ENCODE measurements around the gene ARL6IP5.

Gene ARL6IP5

DNA sequence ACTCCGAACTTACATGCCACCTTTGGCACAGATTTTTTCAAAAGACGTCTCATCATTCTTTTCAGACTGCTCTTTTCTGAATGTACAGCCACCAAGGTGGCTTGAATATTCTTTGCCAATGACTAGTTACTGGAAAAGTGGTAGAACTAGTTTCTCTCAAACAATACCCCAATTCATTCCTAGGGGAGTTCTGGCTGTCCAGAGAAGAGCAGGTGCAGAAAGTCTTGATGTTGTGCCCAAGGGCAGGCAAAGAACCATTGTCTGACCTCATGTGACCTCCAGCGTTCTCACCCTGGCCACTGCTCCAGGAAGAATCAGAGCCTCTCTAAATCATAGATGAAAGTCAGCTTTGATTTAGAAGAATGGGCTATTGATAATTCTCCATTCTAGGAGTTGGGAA, 32.2 kb downstream of the ARL6IP5 start:
- no peak for DNase-seq (ENCODE audit: low read depth)

DNA sequence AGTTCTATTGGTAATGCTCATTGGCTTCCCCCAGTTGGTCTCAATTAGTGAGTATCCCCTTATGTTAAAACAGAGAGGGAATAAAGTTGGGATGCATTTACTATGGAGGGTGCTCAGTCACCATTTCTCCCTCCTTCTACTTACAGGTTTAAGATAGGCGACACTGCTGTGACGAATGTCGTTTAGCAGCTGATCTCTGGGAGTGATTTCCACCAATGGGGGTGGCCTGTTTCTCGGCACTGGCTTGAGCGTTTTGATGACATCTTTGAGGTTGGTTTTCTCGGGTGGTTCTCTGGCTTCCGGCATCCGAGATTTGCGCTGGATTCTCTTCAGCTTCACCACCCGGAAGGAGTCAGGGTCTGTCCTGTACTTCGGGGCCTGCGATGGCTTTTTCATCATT, 33.8 kb downstream of the ARL6IP5 start:
- no peak for DNase-seq (ENCODE audit: low read depth)

- no peak for DNase-seq (ENCODE audit: low read depth)
Observed at GRCh38 chr3:69119138-69119537, 34.4 kb downstream of the ARL6IP5 start.

DNA sequence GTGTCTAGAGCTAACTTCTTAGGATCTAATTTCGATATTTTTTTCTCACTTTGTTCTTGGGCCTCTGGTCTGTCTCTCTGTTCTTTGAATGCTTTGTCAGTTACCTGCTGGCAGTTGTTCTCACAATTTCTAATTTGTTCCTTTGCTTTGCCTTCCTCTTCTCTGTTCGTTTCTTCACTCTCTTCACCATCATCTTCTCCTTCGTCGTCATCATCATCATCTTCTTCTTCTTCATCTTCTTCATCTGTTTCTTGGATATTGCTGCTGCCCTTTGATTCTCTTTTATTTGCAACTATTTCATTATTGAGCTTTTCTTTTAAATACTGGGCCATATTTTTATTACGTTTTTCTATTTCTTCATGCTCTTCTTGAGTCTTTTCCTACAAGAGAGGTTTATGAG, 34.9 kb downstream of the ARL6IP5 start:
- no peak for DNase-seq (ENCODE audit: low read depth)

DNA sequence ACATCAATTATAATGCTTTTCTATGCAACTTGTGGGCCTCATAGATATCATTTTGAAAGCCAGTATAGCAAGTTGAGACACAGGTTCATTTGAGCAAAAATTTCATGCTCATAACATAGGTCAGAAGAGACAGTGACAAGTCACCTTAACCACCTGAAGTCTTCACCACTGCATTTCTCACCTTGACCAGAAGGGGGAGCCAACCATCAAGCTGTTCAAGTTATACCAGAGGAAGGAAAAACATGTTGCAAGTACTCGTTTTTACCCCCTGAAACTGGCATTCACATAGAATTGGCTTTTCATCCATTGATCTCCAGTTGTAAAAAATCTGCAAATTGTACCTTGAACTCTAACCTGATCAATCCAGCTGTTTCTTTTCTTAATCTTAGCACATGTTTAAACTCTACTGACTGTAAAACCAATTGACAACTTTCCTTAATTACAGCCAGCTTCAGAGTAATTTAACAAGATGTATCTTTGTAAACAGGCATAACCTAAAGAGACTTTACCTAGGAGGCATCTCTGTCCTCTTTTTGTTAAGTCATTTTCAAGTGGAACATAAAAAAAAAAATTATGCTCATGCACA, 36.2 kb downstream of the ARL6IP5 start:
- peak; percentile 55 for DNase-seq (ENCODE audit: low read depth)

GRCh38 chr3:69121513-69121912, 36.8 kb downstream of the ARL6IP5 start:
- no peak for DNase-seq (ENCODE audit: low read depth)

DNA sequence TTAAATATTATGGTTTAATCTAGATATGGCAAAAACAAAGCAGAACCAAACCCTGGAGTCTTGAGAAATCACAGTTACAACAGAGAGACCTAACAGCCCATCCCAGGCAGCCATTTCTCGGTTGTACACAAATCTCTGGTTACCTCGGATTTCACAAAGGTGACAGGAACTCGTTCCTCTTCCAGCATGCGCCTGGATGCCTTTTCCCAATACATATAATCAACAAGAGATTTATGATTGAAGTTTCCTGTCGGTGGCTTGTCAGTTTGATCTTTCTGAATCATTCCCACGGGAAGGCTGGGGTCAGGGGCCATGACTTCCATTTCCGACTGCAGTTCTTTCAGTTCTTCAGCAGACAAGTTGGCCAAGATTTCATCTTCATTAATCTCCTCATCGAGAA, 37.2 kb downstream of the ARL6IP5 start:
- DNase-seq (ENCODE audit: low read depth), result no peak

- no peak for DNase-seq (ENCODE audit: low read depth)
Observed at GRCh38 chr3:69122403-69122802, 37.7 kb downstream of the ARL6IP5 start, which contains the start of gene LMOD3. TSS of gene LMOD3 (minus strand) at chr3:69122595. CDS start at chr3:69122386, 209 bp downstream.

DNA sequence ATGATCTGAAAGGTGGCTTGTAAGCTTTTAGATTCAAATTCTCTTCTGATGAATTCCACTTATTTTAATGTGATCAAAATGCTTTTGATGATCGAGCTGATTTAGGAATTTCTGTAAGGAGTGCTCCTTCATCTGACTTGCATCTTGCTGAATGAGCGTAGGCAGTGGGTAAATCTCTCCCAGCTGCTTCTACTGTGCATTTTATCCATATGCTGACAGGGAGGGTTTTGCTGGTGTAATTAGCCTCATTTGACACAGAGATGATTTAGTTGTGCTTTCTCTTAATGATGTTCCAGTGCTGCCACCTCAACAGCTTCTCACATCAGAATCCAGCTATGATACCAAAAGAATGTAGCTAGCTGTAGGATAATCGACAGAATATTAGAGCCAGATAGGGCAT, 41.5 kb downstream of the ARL6IP5 start:
- DNase-seq (ENCODE audit: low read depth), result no peak

GRCh38 chr3:69126999-69127398, 42.3 kb downstream of the ARL6IP5 start:
- DNase-seq (ENCODE audit: low read depth), result no peak

GRCh38 chr3:69128509-69128908, 43.8 kb downstream of the ARL6IP5 start:
- no peak for DNase-seq (ENCODE audit: low read depth)

- DNase-seq (ENCODE audit: low read depth), result peak; percentile 81
Observed at GRCh38 chr3:69129531-69129930, 44.8 kb downstream of the ARL6IP5 start.

DNA sequence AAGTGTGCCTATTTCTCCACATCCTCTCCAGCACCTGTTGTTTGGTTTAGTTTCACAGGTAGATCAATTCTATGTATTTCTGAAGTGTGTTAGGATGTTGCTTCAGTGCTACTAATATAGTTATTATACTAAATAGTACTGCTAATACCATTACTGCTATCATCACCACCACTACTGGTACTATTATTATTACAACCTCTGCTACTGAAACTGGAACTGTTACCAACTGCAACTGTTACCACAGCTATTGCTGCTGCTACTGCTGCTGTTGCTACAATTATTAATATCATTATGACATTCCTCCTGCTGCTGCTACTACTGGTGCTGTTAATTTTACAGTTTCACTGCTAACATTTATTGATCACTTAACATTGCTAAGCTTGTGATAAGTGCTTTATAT, 46.0 kb downstream of the ARL6IP5 start:
- no peak for DNase-seq (ENCODE audit: low read depth)

DNA sequence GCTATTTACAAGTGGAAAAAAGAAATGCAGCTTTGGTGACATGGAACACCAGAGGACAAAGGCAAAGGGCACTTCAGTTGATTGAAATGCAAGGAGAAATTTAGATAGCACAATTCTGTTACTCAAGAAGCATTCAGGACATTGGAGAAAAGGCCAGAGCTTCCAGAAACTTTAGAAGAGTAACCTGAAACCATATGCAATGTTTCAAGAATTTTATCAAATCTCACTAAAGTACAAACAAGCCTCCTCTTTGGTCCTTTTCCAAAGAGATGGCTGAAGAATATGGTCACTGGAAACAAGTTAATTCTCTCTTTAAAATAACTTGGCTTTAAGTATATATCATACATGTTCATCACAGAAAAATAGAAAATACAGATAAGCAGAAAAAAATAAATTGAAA, 52.3 kb downstream of the ARL6IP5 start:
- DNase-seq (ENCODE audit: low read depth), result no peak

- DNase-seq (ENCODE audit: low read depth), result no peak
Observed at GRCh38 chr3:69137412-69137811, 52.7 kb downstream of the ARL6IP5 start.

DNA sequence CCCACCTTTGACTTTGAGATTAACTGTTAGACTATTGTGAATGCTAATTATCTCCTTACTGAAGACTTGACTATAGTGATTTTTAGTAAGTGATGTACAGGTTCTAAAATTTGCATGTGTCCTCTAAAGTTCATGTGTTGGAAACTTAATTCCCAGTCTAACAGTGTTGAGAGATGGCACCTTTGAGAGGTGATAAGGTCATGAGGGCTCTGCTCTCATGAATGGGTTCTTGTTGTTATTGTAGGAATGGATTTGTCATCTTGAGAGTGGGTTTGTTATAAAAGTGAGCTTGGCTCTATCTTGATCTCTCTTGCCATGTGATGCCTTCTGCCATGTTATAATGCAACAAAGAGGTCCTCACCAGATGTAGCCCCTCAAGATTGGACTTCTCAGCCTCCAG, 56.6 kb downstream of the ARL6IP5 start:
- DNase-seq (ENCODE audit: low read depth), result no peak

- DNase-seq (ENCODE audit: low read depth), result peak; percentile 64
Observed at GRCh38 chr3:69142090-69142489, 57.4 kb downstream of the ARL6IP5 start.

DNA sequence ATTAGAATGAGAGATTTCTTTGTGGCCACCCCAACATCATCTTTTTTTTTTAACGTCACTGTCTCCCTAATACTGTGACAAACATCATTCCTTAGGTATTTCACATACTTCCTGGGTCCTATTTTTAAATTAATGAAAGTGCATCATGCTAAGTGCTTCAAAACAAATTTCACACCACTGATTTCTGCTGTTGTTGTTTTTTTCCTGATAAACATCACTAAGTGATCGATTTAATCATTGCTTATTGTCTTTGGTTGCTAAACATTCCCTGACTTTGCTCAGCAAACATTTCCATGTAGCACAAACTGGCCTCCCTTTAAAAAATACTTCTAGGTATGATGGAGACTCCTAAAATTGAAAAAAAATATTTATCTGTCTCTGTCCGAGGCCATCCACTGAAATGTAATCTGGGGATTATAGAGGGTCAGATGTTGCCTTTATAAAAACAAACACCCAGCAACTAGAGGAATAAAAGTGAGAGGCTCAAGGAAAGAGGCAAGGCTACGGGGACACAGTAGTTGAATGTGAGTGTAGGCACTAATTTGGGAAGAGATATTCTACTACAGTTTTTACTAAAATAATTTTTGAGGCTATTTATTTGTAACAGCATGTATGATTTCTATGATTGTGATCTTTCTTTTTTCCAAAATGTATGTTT, 58.2 kb downstream of the ARL6IP5 start:
- no peak for DNase-seq (ENCODE audit: low read depth)

- DNase-seq (ENCODE audit: low read depth), result peak; percentile 12
Observed at GRCh38 chr3:69143612-69144011, 58.9 kb downstream of the ARL6IP5 start.

- no peak for DNase-seq (ENCODE audit: low read depth)
Observed at GRCh38 chr3:69144631-69145245, 60.0 kb downstream of the ARL6IP5 start.

DNA sequence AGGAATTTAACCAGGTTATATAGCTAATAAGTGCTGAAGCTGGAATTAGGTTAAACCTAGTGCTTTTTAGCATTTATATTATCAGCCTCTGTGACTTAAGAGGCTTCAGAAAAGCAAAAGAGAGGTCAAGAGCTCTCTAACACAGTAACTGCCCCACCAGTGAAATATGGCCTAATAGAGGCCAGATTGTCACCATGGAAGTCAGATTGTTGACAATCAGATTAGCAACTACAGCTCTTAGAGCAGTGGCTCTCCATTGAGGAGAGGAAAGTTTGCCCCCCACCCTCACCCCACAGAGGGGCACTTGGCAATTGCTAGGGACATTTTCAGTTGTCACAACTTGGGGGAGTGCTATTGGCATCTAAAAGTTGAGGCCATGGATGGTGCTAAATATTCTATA, 61.0 kb downstream of the ARL6IP5 start:
- no peak for DNase-seq (ENCODE audit: low read depth)

DNA sequence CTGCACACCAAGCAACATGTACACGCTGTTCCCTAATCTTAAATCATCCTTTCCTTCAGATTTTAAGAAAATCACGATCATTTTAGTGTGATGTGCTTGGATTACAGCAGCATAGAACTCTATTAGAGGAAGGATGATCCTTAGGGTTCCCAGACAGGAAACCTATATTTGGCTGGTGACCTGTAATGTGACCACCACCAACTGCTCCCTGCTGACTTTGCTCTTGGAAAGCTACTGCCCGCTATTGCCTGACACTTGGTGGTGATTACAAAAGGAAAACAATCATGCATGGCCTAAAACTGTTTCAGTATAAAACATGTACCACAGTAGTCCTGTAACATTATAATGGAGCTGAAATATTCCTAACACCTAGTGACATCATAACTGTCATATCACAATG, 64.8 kb downstream of the ARL6IP5 start:
- no peak for DNase-seq (ENCODE audit: low read depth)
